Activated gamma-delta T cell treated with Interleukin-2 at 50 U/mL for 16 hours (primary cell): ENCODE measurements around the gene ADAM33.

Source experiments
- DNase-seq: peaks from one replicate; pipeline ENCODE4 v3.0.0-alpha.2; 2020

ADAM33 gene

GRCh38 chr20:3645309-3646066, 36.3 kb downstream of the ADAM33 start:
- no peak for DNase-seq

DNA sequence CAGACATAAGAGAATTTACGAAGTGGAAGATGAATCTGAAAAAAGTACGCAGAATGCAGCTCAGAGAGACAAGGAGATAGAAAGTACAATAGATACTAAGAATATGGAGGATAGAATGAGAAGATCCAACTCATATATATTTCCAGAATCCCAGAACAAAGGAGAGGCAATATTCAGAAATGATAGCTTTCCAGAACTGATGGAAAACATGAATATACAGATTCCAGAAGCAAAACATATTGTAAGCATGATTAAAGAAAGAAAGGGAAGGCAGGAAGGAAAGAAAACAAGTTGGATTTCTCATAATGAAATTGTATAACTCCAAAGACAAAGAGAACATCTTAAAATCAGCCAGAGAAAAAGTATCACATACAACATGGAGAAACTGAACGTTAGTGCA, 41.6 kb downstream of the ADAM33 start:
- no peak for DNase-seq

DNA sequence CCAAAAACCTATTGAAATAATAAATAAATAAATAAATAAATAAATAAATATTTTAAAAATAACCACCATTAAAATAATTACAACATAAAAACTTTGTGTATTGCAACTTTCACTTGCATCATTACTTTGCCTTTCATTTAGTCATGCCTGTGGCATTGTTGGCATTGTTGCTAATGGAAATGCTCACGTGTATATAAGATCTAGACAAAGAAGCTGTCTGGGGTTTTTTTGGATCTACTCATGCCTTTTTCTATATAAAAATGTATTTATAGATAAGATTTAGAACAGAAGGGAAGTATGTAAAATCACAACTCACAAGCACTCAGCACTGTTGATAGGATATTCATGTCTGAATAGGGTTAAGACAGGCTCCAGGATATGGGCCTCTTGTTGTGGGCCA, 46.5 kb downstream of the ADAM33 start:
- DNase-seq: no peak

- no peak for DNase-seq
These were observed 47.8 kb downstream of the ADAM33 start for GRCh38 chr20:3633913-3634478.

DNA sequence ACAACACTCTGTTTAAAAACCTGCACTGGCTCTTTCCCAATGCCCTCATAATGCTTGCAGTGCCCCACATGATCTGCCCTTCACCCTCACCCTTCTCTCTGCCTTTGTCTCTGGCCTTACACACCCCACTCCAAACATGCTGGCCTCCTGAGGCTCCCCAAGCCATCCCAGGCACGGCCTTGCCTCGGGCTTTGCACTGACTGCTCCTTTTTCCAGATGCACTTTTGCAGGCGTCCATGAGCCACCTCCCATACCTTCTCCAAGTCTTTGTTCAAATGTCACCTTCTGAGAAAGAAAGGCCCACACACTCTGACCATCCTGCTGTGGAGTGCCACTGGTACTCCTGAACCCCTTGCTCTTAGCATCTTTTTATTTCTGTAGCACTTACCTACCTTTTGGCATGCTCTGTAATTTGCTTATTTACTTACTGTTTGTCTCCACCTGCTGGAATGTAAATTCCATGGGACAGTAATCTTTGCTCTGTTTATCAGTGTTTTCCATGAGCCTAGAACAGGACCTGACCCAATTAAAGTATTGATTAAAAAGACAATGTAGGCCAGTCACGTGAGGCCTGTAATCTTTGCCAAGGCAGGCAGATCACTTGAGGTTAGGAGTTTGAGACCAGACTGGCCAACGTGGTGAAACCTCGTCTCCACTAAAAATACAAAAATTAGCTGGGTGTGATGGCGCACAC, 49.4 kb downstream of the ADAM33 start:
- no peak for DNase-seq

DNA sequence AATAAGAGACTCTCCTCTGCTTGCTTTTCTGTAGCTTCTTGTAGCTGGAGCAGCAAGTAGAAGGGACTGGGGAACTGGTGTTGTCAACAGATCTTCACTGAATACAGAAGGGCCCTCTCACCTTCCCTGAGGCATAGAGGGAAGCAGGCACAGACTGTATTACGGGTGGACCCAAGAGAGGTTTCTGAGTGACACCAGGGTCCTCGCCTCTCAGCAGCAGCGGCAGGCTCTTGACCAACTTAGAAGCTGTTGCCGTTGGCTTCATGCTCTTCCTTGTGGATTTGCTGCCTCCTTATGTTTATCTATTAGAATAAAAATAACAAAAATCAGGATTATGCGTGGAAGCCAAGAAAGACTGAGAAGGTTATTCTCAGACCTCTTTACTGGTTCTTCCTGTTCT, 50.3 kb downstream of the ADAM33 start:
- DNase-seq: no peak

DNA sequence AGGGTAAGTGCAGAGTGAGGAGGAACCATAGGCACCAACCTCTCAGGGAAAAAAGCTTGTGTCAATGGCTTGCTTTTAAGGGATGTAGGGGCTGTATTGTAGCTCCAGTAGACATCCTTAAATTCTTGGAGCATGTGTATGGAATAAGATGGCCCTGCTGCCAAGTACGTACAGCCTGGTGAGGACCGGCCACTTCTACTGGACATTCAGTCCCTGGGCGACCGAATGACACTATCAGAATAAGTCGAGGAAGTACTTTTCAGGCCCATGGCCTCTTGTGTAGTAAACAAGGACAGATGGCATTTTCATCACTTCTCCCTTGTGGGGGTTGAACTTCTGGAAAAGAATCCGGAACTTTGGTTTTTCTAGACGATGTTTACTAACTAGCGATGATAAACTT, 51.4 kb downstream of the ADAM33 start:
- no peak for DNase-seq

GRCh38 chr20:3629893-3630292, 51.9 kb downstream of the ADAM33 start:
- DNase-seq: no peak

- no peak for DNase-seq
These were observed 53.1 kb downstream of the ADAM33 start for GRCh38 chr20:3628502-3629314.

- DNase-seq: no peak
These were observed 54.3 kb downstream of the ADAM33 start for GRCh38 chr20:3627476-3627875.

DNA sequence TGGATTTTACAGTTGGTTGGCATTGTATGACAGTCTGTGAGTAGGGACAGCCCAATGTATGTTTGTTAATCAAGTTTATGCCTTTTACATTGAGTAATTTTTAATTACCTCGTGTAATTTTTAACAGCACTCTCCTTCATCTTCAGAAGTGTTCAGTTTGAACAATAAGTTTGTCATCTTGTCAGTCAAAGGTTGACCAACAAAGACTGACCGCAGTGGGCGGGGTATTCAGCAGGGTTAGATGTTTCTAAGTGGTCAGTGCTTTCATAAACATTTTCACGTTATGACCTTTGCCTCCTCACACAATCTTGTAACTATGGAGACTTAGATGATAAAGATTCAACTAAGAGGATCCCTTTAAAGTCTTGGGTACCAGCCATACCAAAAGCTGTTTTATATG, 59.4 kb downstream of the ADAM33 start:
- no peak for DNase-seq

DNA sequence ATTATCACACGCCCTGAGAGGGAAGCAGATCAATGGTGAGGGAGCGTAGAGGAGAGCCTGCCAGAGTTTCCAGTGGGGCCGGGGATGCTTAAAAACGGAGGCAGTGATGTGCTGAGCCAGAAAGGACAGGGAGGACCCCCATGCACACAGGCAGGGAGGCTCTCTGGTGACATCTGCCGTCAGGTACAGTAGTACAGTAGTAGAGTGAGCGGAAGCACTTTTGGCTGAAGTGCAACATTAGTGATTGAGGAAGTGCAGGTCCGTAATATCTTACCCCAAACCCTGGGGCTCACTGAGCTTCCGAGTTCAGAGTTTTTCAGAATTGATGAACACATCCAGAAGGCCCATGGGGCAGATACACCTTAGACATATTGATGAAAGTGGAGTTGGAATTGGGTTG, 60.7 kb downstream of the ADAM33 start:
- no peak for DNase-seq
